SK-N-SH (cell line): ENCODE measurements around the gene DPAGT1. TPM values are rescaled to one million over a fixed set of nuclear protein-coding genes. Genes with fewer than 3 reads are reported as not detected.

ENCODE experiments used
- CTCF ChIA-PET: fragments of 300-600, 350-600 bp; formaldehyde crosslinking; extraction: SDS; loops from one replicate; lab custom pipeline; 2021; lab: Yijun Ruan, JAX
- POLR2A ChIA-PET: fragments of 350-600 bp; sonication (Branson Sonifier 250); formaldehyde crosslinking; extraction: SDS; loops from one replicate; lab custom pipeline; 2020; ENCODE audit warnings: antibody characterized with exemption, inconsistent platforms; lab: Yijun Ruan, JAX
- DNase-seq: peaks from one replicate; pipeline ENCODE4 v3.0.0; 2012
- H2AFZ ChIP-seq: fragments of 200-600 bp; sonication (generic); 2 replicates; pipeline ENCODE4 v1.8.1; 2016; ENCODE audit warnings: antibody characterized with exemption, mild to moderate bottlenecking, low read depth
- H3F3A ChIP-seq: fragments of 200-600 bp; sonication (generic); replicated peaks from 2 replicates; pipeline ENCODE3; 2016; ENCODE audit warnings: antibody characterized with exemption, mild to moderate bottlenecking; ENCODE audit not compliant: insufficient read depth
- H3K27ac ChIP-seq, 2 experiments: fragments of 200-500 bp in 1 of 2; fragments of 200-600 bp in 1 of 2; sonication (Bioruptor generic) in 1 of 2; sonication (generic), shearing (Covaris generic) in 1 of 2; 2 replicates each; pipeline versions ENCODE4 v1.5.1 to v1.6.1; 2014 to 2016; ENCODE audit warnings: low read depth in 2 of 2, inconsistent platforms in 1 of 2, low read length in 1 of 2, mild to moderate bottlenecking in 1 of 2, mixed read lengths in 1 of 2
- H3K27me3 ChIP-seq: fragments of 200-600 bp; sonication (generic), shearing (Covaris generic); 2 replicates; pipeline ENCODE4 v1.6.1; 2016; ENCODE audit warnings: mixed run types; ENCODE audit not compliant: insufficient read depth
- H3K36me3 ChIP-seq, 2 experiments: fragments of 200-500 bp in 1 of 2; fragments of 200-600 bp in 1 of 2; sonication (Bioruptor generic) in 1 of 2; sonication (generic) in 1 of 2; replicated peaks in 1 of 2; 2 replicates each; pipeline versions ENCODE3 to v1.5.1; 2014 to 2016; ENCODE audit warnings: low read length in 1 of 2, mild to moderate bottlenecking in 1 of 2; ENCODE audit not compliant: insufficient read depth in 2 of 2, control insufficient read depth in 1 of 2
- H3K4me1 ChIP-seq, 2 experiments: fragments of 200-500 bp in 1 of 2; fragments of 200-600 bp in 1 of 2; sonication (Bioruptor generic) in 1 of 2; sonication (generic), shearing (Covaris generic) in 1 of 2; 2 replicates each; pipeline versions ENCODE4 v1.5.1 to v1.6.1; 2014 to 2016; ENCODE audit warnings: low read depth in 1 of 2, low read length in 1 of 2, mixed run types in 1 of 2; ENCODE audit not compliant: insufficient read depth in 2 of 2, control insufficient read depth in 1 of 2
- H3K4me2 ChIP-seq: fragments of 200-600 bp; sonication (generic), shearing (Covaris generic); 2 replicates; pipeline ENCODE4 v1.6.1; 2017; ENCODE audit warnings: mixed run types
- H3K4me3 ChIP-seq, 2 experiments: fragments of 200-500 bp in 1 of 2; fragments of 200-600 bp in 1 of 2; sonication (Bioruptor generic) in 1 of 2; sonication (generic), shearing (Covaris generic) in 1 of 2; 2 replicates each; pipeline versions ENCODE4 v1.5.1 to v1.8.1; 2014 to 2016; ENCODE audit warnings: low read depth in 2 of 2, inconsistent platforms in 1 of 2, low read length in 1 of 2, mild to moderate bottlenecking in 1 of 2, mixed read lengths in 1 of 2, moderate library complexity in 1 of 2
- H3K79me2 ChIP-seq: fragments of 200-600 bp; sonication (generic); 2 replicates; pipeline ENCODE4 v1.8.1; 2017; ENCODE audit warnings: mild to moderate bottlenecking; ENCODE audit not compliant: insufficient read depth
- H3K9ac ChIP-seq: fragments of 200-600 bp; sonication (generic); 2 replicates; pipeline ENCODE4 v1.6.1; 2017; ENCODE audit warnings: mixed run types
- H3K9me2 ChIP-seq: fragments of 200-600 bp; sonication (generic); 2 replicates; pipeline ENCODE4 v1.6.1; 2017; ENCODE audit warnings: mixed run types
- H3K9me3 ChIP-seq: fragments of 200-600 bp; sonication (generic); 2 replicates; pipeline ENCODE4 v1.6.1; 2017; ENCODE audit warnings: mixed run types, mild to moderate bottlenecking, moderate library complexity
- H4K20me1 ChIP-seq: fragments of 200-600 bp; sonication (generic); 2 replicates; pipeline ENCODE4 v1.6.1; 2017; ENCODE audit warnings: mild to moderate bottlenecking, mixed run types; ENCODE audit not compliant: insufficient read depth
- CHD2 ChIP-seq: fragments of 150-350 bp; IDR thresholded peaks from 2 replicates; pipeline ENCODE4 v1.6.1; 2018; ENCODE audit warnings: low read length; ENCODE audit not compliant: partially characterized antibody
- CTCF ChIP-seq: fragments of 200-600 bp; sonication (generic); IDR thresholded peaks from 2 replicates; pipeline ENCODE4 v1.6.1; 2017; ENCODE audit warnings: antibody characterized with exemption, mild to moderate bottlenecking, moderate library complexity
- EP300 ChIP-seq, 2 experiments: IDR thresholded peaks; 2 replicates each; pipeline versions ENCODE4 v1.4.0 to v1.6.1; 2012; ENCODE audit warnings: borderline replicate concordance in 1 of 2, low read depth in 1 of 2, low read length in 1 of 2
- FOSL2 ChIP-seq: IDR thresholded peaks from 2 replicates; pipeline ENCODE4 v1.4.0; 2012; ENCODE audit warnings: low read depth, mild to moderate bottlenecking, moderate library complexity, borderline replicate concordance
- GATA2 ChIP-seq: sonication (generic); formaldehyde crosslinking; IDR thresholded peaks from 2 replicates; pipeline ENCODE4 v1.5.0; 2020; ENCODE audit warnings: mild to moderate bottlenecking, missing genetic modification reagents
- JUND ChIP-seq: IDR thresholded peaks from 2 replicates; pipeline ENCODE4 v1.4.0; 2012
- NRF1 ChIP-seq: IDR thresholded peaks from 2 replicates; pipeline ENCODE4 v1.6.1; 2012; ENCODE audit warnings: low read depth, mild to moderate bottlenecking, low read length
- POLR2AphosphoS5 ChIP-seq: IDR thresholded peaks from 2 replicates; pipeline ENCODE4 v1.6.1; 2012; ENCODE audit warnings: low read depth, low read length
- RCOR1 ChIP-seq: fragments of 150-350 bp; IDR thresholded peaks from 2 replicates; pipeline ENCODE4 v1.6.1; 2017; ENCODE audit warnings: antibody characterized with exemption, low read length
- REST ChIP-seq: IDR thresholded peaks from 2 replicates; pipeline ENCODE4 v1.6.1; 2012; ENCODE audit warnings: mild to moderate bottlenecking, low read depth, low read length, moderate library complexity
- RFX5 ChIP-seq: IDR thresholded peaks from 2 replicates; pipeline ENCODE4 v1.6.1; 2012; ENCODE audit warnings: mild to moderate bottlenecking, improper control_type of control experiment, low read length
- RXRA ChIP-seq: IDR thresholded peaks from 2 replicates; pipeline ENCODE4 v1.4.0; 2012; ENCODE audit warnings: low read depth, mild to moderate bottlenecking, borderline replicate concordance
- SIN3A ChIP-seq: IDR thresholded peaks from 2 replicates; pipeline ENCODE4 v1.6.1; 2012; ENCODE audit warnings: low read depth, mild to moderate bottlenecking, low read length, moderate library complexity, borderline replicate concordance
- SMC3 ChIP-seq: IDR thresholded peaks from 2 replicates; pipeline ENCODE4 v1.6.1; 2012; ENCODE audit warnings: low read depth, low read length, improper control_type of control experiment
- TAF1 ChIP-seq: IDR thresholded peaks from 2 replicates; pipeline ENCODE4 v1.6.1; 2012; ENCODE audit warnings: low read depth, mild to moderate bottlenecking, low read length, moderate library complexity, borderline replicate concordance
- TCF12 ChIP-seq: IDR thresholded peaks from 2 replicates; pipeline ENCODE4 v1.4.0; 2012
- USF2 ChIP-seq: fragments of 150-350 bp; IDR thresholded peaks from 2 replicates; pipeline ENCODE4 v1.6.1; 2017; ENCODE audit warnings: antibody characterized with exemption, low read length, low read depth, borderline replicate concordance
- YY1 ChIP-seq: IDR thresholded peaks from 2 replicates; pipeline ENCODE4 v1.4.0; 2012; ENCODE audit warnings: low read depth, mild to moderate bottlenecking
- WGBS: methylation state at CpG from one replicate; pipeline ENCODE4 v1.1.6; 2017; ENCODE audit warnings: low lambda C conversion rate; 5-methylcytosine and 5-hydroxymethylcytosine counted together
- polyA plus RNA-seq, 3 experiments: library from polyadenylated mRNA; depleted of rRNA; stranded (reverse); fragments of >200 nt; gene quantifications; 2 replicates each; pipeline ENCODE4 v1.2.3, GENCODE V29; 2012
- TF ChIP-seq, protein P1 (sequence below): IDR thresholded peaks from 2 replicates; pipeline ENCODE4 v1.4.0; 2012; ENCODE audit warnings: low read depth, borderline replicate concordance
- TF ChIP-seq, protein P2 (sequence below): IDR thresholded peaks from 2 replicates; pipeline ENCODE4 v1.4.0; 2012; ENCODE audit warnings: low read depth, borderline replicate concordance
- TF ChIP-seq, protein P3 (sequence below): IDR thresholded peaks from 2 replicates; pipeline ENCODE4; 2012

Gene DPAGT1
- polyA plus RNA-seq, 1 of the 3 experiments (the other 2 are of a cell fraction) = 99.5 TPM

- Histone ChIP-seq H3K9me2 (no peaks in the 10 kb centered on the region), H3K27me3 (no peaks in the 10 kb centered on the region), H3K27ac (peak within 1 kb of the TSS; percentile 55 to 92; a peak in 3 of 4 replicates), H3K9ac (peak within 1 kb of the TSS; percentile 74), H3K9me3 (no peaks in the 10 kb centered on the region), H2AFZ (peak within 1 kb of the TSS; percentile 89), H3F3A (peaks cover 12% of the 10 kb centered on the region), H4K20me1 (no peaks in the 10 kb centered on the region), H3K79me2 (peaks cover 40% of the 10 kb centered on the region), H3K4me1 (peaks cover 13 to 17% of the 10 kb centered on the region in 2 experiments; a peak in 3 of 4 replicates), H3K4me3 (peak within 1 kb of the TSS; percentile 88 to 90), H3K36me3 (peaks cover 5 to 20% of the 10 kb centered on the region in 2 experiments), H3K4me2 (peak within 1 kb of the TSS; percentile 91)
- CTCF ChIA-PET = interaction anchor here (0.8 to 1.3 kb wide), 4 partner anchors 13 to 202 kb away, joined by 3 to 6 read pairs (median 4); no protein-coding TSS in a partner anchor
- 3% methylated on average over 30 of the region's 54 CpGs for WGBS
- peak; percentile 98 for DNase-seq
- POLR2A ChIA-PET = interaction anchor here (0.5 to 1.9 kb wide), 8 partner anchors 10 to 94 kb away, joined by 3 to 11 read pairs (median 4); partner anchors contain the start of genes C2CD2L and HMBS
- peak; percentile 82 for TF ChIP-seq USF2
- TF ChIP-seq, protein P1, sequence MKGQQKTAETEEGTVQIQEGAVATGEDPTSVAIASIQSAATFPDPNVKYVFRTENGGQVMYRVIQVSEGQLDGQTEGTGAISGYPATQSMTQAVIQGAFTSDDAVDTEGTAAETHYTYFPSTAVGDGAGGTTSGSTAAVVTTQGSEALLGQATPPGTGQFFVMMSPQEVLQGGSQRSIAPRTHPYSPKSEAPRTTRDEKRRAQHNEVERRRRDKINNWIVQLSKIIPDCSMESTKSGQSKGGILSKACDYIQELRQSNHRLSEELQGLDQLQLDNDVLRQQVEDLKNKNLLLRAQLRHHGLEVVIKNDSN = peak; percentile 93
- TF ChIP-seq RFX5 = 0 out of 2 replicates have a peak, but pooled peaks have one; percentile 19
- peak; percentile 88 for TF ChIP-seq POLR2AphosphoS5
- TF ChIP-seq CHD2 = peak; percentile 58
- TF ChIP-seq YY1 = no peak
- TF ChIP-seq GATA2 (CRISPR knock-in tag) = no peak
- TF ChIP-seq FOSL2 = no peak
- no peak for TF ChIP-seq JUND
- no peak for TF ChIP-seq TCF12
- TF ChIP-seq, protein P2, sequence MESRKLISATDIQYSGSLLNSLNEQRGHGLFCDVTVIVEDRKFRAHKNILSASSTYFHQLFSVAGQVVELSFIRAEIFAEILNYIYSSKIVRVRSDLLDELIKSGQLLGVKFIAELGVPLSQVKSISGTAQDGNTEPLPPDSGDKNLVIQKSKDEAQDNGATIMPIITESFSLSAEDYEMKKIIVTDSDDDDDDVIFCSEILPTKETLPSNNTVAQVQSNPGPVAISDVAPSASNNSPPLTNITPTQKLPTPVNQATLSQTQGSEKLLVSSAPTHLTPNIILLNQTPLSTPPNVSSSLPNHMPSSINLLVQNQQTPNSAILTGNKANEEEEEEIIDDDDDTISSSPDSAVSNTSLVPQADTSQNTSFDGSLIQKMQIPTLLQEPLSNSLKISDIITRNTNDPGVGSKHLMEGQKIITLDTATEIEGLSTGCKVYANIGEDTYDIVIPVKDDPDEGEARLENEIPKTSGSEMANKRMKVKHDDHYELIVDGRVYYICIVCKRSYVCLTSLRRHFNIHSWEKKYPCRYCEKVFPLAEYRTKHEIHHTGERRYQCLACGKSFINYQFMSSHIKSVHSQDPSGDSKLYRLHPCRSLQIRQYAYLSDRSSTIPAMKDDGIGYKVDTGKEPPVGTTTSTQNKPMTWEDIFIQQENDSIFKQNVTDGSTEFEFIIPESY = no peak
- TF ChIP-seq RXRA = no peak
- peak; percentile 55 for TF ChIP-seq TAF1
- peak; percentile 99 for TF ChIP-seq NRF1
- no peak for TF ChIP-seq CTCF
- peak; percentile 24; the same call in 1 of the 2 replicates for TF ChIP-seq SIN3A
- TF ChIP-seq SMC3 = 0 out of 2 replicates have a peak, but pooled peaks have one; percentile 8
- no peak for TF ChIP-seq RCOR1
- TF ChIP-seq EP300 (IDR thresholded peaks at IDR 0.05; ENCODE audit: borderline replicate concordance in 1 of 2, low read depth in 1 of 2, low read length in 1 of 2) = no peak
- TF ChIP-seq, protein P3, sequence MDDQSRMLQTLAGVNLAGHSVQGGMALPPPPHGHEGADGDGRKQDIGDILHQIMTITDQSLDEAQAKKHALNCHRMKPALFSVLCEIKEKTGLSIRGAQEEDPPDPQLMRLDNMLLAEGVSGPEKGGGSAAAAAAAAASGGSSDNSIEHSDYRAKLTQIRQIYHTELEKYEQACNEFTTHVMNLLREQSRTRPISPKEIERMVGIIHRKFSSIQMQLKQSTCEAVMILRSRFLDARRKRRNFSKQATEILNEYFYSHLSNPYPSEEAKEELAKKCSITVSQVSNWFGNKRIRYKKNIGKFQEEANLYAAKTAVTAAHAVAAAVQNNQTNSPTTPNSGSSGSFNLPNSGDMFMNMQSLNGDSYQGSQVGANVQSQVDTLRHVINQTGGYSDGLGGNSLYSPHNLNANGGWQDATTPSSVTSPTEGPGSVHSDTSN = peak; percentile 98
- no peak for TF ChIP-seq REST
Measured at GRCh38 chr11:119121008-119121810, 19.6 kb upstream of the DPAGT1 start, which contains the start of gene HINFP. HINFP (plus strand) TSS chr11:119121580; CDS start chr11:119126945, 5,365 bp downstream.
